ENCODE data around the gene TMEM242.

DNA sequence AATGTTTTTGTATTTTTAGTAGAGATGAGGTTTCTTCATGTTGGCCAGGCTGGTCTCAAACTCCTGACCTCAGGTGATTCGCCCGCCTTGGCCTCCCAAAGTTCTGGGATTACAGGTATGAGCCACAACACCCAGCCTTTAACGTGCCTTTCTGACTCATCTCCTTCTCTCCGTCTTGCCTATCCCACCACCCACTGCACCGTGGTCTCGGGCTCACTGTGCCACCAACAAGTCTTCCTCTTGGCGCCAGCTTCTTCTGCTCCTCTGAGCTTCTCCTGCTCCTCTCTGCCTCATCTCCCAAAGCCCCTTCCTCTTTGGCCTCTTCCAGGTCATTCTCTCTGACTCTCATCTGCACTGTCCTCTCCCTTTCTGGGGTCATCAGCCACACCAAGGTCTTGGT is 41.0 kb downstream of the TMEM242 start:
- TF ChIP-seq, protein P1, sequence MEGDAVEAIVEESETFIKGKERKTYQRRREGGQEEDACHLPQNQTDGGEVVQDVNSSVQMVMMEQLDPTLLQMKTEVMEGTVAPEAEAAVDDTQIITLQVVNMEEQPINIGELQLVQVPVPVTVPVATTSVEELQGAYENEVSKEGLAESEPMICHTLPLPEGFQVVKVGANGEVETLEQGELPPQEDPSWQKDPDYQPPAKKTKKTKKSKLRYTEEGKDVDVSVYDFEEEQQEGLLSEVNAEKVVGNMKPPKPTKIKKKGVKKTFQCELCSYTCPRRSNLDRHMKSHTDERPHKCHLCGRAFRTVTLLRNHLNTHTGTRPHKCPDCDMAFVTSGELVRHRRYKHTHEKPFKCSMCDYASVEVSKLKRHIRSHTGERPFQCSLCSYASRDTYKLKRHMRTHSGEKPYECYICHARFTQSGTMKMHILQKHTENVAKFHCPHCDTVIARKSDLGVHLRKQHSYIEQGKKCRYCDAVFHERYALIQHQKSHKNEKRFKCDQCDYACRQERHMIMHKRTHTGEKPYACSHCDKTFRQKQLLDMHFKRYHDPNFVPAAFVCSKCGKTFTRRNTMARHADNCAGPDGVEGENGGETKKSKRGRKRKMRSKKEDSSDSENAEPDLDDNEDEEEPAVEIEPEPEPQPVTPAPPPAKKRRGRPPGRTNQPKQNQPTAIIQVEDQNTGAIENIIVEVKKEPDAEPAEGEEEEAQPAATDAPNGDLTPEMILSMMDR (IDR thresholded peaks at IDR 0.05; ENCODE audit: poor library complexity, severe bottlenecking), result no peak
- TF ChIP-seq EZH2 (IDR thresholded peaks at IDR 0.05; ENCODE audit: borderline replicate concordance, insufficient read depth, low read length, poor library complexity, severe bottlenecking), result no peak
